ENCODE data around the gene TM4SF5. TPM values are rescaled to one million over a fixed set of nuclear protein-coding genes. Genes with fewer than 3 reads are reported as not detected.

Gene TM4SF5
- not detected for polyA plus RNA-seq (ENCODE audit: insufficient read length)

GRCh38 chr17:4771519-4772234, at the start of gene TM4SF5:
TM4SF5 (plus strand) TSS chr17:4771886; CDS start chr17:4771923, 37 bp downstream.
- DNase-seq (ENCODE audit: low read depth): no peak

- DNase-seq (ENCODE audit: low read depth): no peak
Measured at GRCh38 chr17:4722678-4723240, 48.9 kb upstream of the TM4SF5 start.

GRCh38 chr17:4724650-4725049, 47.0 kb upstream of the TM4SF5 start:
- no peak for DNase-seq (ENCODE audit: low read depth)

- no peak for DNase-seq (ENCODE audit: low read depth)
Measured at GRCh38 chr17:4725646-4726310, 45.9 kb upstream of the TM4SF5 start.

- no peak for DNase-seq (ENCODE audit: low read depth)
Measured at GRCh38 chr17:4728124-4728523, 43.6 kb upstream of the TM4SF5 start.

- no peak for DNase-seq (ENCODE audit: low read depth)
Measured at GRCh38 chr17:4733073-4733531, 38.6 kb upstream of the TM4SF5 start.

GRCh38 chr17:4734857-4735475, 36.7 kb upstream of the TM4SF5 start:
- DNase-seq (ENCODE audit: low read depth): no peak

- DNase-seq (ENCODE audit: low read depth): no peak
Measured at GRCh38 chr17:4735876-4736651, 35.6 kb upstream of the TM4SF5 start.

- DNase-seq (ENCODE audit: low read depth): no peak
Measured at GRCh38 chr17:4738136-4739121, 33.3 kb upstream of the TM4SF5 start.

GRCh38 chr17:4739122-4740024, 32.3 kb upstream of the TM4SF5 start, which contains the start of the genes CXCL16 and ZMYND15:
CXCL16 (minus strand) TSS chr17:4739928; CDS start chr17:4739339, 589 bp downstream.
ZMYND15 (plus strand) TSS chr17:4739833; CDS start chr17:4740549, 716 bp downstream.
- no peak for DNase-seq (ENCODE audit: low read depth)

- DNase-seq (ENCODE audit: low read depth): no peak
Measured at GRCh38 chr17:4740025-4740351, 31.7 kb upstream of the TM4SF5 start.

GRCh38 chr17:4740584-4740983, 31.1 kb upstream of the TM4SF5 start:
- no peak for DNase-seq (ENCODE audit: low read depth)

- no peak for DNase-seq (ENCODE audit: low read depth)
Measured at GRCh38 chr17:4741544-4741943, 30.1 kb upstream of the TM4SF5 start.

GRCh38 chr17:4742133-4742532, 29.6 kb upstream of the TM4SF5 start:
- DNase-seq (ENCODE audit: low read depth): no peak

GRCh38 chr17:4742629-4743028, 29.1 kb upstream of the TM4SF5 start:
- no peak for DNase-seq (ENCODE audit: low read depth)

- no peak for DNase-seq (ENCODE audit: low read depth)
Measured at GRCh38 chr17:4743216-4743615, 28.5 kb upstream of the TM4SF5 start.

- no peak for DNase-seq (ENCODE audit: low read depth)
Measured at GRCh38 chr17:4743898-4744297, 27.8 kb upstream of the TM4SF5 start.

GRCh38 chr17:4744999-4745969, 26.4 kb upstream of the TM4SF5 start:
- no peak for DNase-seq (ENCODE audit: low read depth)
